Motor neuron (in vitro differentiated cells): ENCODE results near the gene BOLA3. TPM values are rescaled to one million over a fixed set of nuclear protein-coding genes. Genes with fewer than 3 reads are reported as not detected.

Source experiments
- ATAC-seq, 8 experiments: fragments of 200-7000 bp; cut with Tn5 transposase; replicated peaks in 6 of 8; 2 replicates each; pipeline ENCODE4 v1.8.0; 2021; ENCODE audit warnings: mild to moderate bottlenecking in 8 of 8, moderate library complexity in 8 of 8
- H3K27ac ChIP-seq, 2 donors: fragments of 250-450 bp; sonication (Bioruptor Pico); 2 replicates each; pipeline ENCODE4 v1.9.0; 2021; ENCODE audit warnings: antibody characterized with exemption in 2 of 2, mild to moderate bottlenecking in 2 of 2, moderate library complexity in 1 of 2
- H3K4me1 ChIP-seq, 2 donors: fragments of 250-450 bp; sonication (Bioruptor Pico); replicated peaks in 1 of 2; 2 replicates each; pipeline ENCODE4 v1.6.1; 2021; ENCODE audit warnings: antibody characterized with exemption in 2 of 2, mild to moderate bottlenecking in 2 of 2, moderate library complexity in 1 of 2
- H3K4me3 ChIP-seq, 5 donors: fragments of 250-450 bp; sonication (Bioruptor Pico); 2 replicates each; pipeline ENCODE4 v1.9.0; 2021; ENCODE audit warnings: antibody characterized with exemption in 5 of 5, mild to moderate bottlenecking in 5 of 5, moderate library complexity in 4 of 5
- WGBS, 10 experiments: fragments of 450-650 bp; shearing (Covaris generic); methylation state at CpG; one replicate each; pipeline ENCODE4 v1.0.0; 2022; 5-methylcytosine and 5-hydroxymethylcytosine counted together
- in situ Hi-C, 9 experiments: fragments of 400-800 bp; cut with MboI; loops; one replicate each; pipeline ENCODE4 v1.15.0; 2021; ENCODE audit warnings: low sequenced_read_pairs in 9 of 9, low pct_unique_long_range_greater_than_20kb in 2 of 9; ENCODE audit not compliant: unreplicated experiment in 9 of 9
- total RNA-seq, 8 experiments: library from RNA; unstranded; fragments of 300-600 nt; gene quantifications; 2 replicates each; pipeline versions ENCODE4 v1.2.3 to v1.2.4, GENCODE V29; 2022

The BOLA3 gene
- total RNA-seq, 8 experiments from 2014 or later, result 31.2 to 77.9 (median 45.8) TPM

DNA sequence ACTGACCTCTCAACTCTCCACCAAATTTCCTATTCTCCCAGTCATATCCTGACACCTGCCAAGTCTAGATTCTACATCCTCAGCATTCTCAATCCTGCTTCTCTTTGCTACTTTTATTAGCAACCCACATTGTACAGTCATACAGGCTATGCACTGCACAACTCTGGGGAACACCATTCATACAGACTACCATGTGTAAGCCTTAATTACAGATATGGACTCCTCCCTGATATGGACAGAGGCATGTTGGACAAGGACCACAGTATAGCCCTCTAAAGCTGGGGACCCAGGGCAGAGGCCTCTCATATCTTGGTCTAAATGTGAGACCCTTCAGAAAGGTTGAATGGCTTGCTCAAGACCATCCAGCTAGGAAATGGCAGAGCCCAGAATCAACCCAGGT, 36.3 kb downstream of the BOLA3 start:
- no peaks in the 10 kb centered on the region for H3K4me1 ChIP-seq
- no peak for ATAC-seq
- H3K4me3 ChIP-seq, result no peak overlapping the region
- H3K27ac ChIP-seq, result no peak overlapping the region
- in situ Hi-C loops, result no loop called here

DNA sequence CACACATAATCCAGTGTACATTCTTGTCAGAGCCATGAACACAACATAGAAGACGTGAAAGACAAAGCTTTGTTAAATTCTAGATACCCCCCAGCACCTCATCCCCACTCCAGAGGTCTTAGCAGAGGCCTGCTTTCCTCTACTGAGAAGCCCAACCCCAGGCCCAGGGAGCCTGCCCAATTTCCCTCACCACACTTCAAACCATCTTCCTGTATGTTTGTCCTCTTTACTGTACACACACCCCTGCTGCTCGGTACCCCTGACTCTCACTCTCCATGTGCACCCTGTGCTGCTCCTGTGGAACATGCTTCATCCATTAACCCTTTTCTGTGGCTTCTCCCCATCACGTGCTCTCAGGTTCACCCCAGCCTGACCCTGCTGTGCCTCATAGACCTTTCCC, 37.2 kb downstream of the BOLA3 start:
- no peaks in the 10 kb centered on the region for H3K4me1 ChIP-seq

DNA sequence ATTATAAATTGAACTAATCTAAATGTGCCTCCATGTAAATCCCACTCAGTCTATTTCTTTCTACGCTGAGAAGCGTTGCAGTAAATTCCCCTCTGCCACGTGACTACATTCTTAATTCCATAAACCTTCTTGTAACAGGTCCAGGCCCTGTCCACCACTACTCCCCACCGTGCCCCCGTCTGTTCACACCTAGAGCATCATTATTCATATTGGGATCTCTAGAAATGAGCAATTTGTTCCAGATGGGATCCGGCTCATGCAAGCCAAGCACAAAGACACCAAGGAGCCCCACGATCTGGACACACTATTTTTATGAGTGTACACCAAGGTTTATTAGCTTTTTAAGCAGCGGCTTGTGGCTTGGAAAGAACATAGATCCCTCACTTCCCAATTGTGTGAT, 38.2 kb downstream of the BOLA3 start:
- in situ Hi-C loops, result no loop called here
- no peaks in the 10 kb centered on the region for H3K4me1 ChIP-seq
- H3K27ac ChIP-seq, result no peak overlapping the region
- H3K4me3 ChIP-seq, result no peak overlapping the region
- 67 to 95% (median 86%) methylated on average over 3 to 8 of the region's 8 CpGs; no CpG with 5 or more reads in 2 of the 10 experiments for WGBS, 10 experiments
- no peak for ATAC-seq

More for the DNA sequence above, 37.2 kb downstream of the BOLA3 start:
- in situ Hi-C loops, result no loop called here
- Histone ChIP-seq H3K27ac (no peak overlapping the region), H3K4me3 (no peak overlapping the region)
- WGBS, 10 experiments, result 0 to 92% (median 68%) methylated on average over 1 to 3 of the region's 3 CpGs; no CpG with 5 or more reads in 1 of the 10 experiments
- no peak for ATAC-seq

DNA sequence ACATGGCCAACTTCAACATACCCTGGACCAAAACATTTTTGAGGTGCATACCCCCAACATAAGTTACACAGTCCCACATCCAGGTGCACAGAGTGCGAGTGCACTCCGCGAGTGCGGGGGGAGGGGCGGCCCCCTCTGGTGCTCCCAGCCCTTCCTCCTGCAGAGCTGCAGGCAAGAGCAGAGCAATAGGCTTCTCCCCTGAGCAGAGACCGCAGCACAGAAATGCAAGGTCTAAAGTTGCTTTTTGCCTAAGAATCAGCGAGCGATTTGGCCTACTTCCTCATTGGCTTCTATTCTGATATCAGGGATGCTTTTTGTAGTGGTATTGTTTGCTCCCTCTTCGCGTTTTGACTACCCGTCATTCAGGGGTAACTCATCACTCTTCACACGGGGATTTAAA, 40.6 kb downstream of the BOLA3 start:
- Histone ChIP-seq H3K27ac (no peak overlapping the region), H3K4me3 (no peak overlapping the region), H3K4me1 (no peaks in the 10 kb centered on the region)
- WGBS, 10 experiments, result 5 to 68% (median 31%) methylated on average over 2 to 11 of the region's 12 CpGs
- no peak for ATAC-seq
- in situ Hi-C loops, result no loop called here

DNA sequence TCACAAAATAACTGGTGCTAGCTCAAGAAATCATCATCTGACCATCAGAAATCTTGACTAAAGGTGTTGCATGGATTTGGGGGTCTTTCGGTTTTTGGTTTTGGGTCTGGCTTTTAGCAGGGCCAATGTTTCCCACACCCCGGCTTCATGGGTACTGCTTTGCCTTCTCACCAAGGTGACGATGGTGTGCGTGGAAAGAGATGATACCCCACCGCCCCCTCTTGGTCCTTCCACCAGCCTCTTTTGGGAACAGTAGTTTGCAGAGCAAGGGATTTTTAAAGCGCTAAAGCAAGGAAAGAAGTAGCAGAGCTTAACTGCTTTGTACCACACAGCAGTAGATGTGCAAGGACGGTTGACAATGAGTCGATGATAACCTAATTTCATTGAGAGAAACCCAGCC, 42.3 kb downstream of the BOLA3 start:
- in situ Hi-C loops, result no loop called here
- Histone ChIP-seq H3K4me1 (no peaks in the 10 kb centered on the region), H3K27ac (no peak overlapping the region), H3K4me3 (no peak overlapping the region)
- WGBS, 10 experiments, result 80 to 100% (median 99%) methylated on average over 1 to 5 of the region's 8 CpGs; no CpG with 5 or more reads in 2 of the 10 experiments
- no peak for ATAC-seq

DNA sequence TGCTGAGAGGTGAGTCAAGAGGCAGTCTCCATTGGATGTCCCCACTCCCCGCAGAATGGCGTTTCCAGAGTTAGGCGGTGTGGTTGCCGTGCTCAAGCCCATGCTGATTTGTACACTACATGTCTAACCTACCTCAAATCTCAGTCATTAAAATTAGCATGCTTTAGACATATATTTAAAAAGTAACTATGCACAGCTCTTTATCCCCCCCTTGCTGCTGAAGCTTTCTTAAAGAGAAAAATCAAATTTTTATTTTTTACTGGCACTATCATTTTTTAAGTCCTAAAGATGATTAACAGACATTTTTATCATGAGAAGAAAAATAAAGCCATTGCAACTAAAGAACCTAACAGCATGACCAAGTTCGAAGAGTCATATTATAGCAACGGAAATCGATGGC, 42.9 kb downstream of the BOLA3 start:
- no peak for ATAC-seq
- in situ Hi-C loops, result no loop called here
- WGBS, 10 experiments, result 83 to 100% (median 96%) methylated on average over 1 to 7 of the region's 7 CpGs; no CpG with 5 or more reads in 2 of the 10 experiments

DNA sequence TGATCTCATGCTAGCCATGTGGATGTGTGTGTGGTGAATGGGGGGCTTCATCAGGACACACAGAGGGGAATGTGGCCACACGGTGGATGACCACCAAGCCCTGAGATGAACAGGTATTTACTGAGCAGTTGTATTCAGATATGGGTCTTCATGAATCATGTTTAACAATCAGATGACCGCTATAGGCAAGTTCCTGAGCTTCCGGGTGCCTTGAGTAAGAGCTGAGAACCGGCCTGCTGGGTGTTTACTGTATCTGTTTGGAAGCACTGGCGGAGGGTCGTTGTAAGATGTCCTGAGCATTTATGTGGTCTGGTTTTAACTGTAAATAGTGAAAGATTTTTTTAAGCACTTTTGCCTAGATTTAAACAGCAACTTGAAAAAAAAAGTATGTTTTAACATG, 43.9 kb downstream of the BOLA3 start:
- 83 to 100% (median 94%) methylated on average over 2 to 6 of the region's 6 CpGs; no CpG with 5 or more reads in 2 of the 10 experiments for WGBS, 10 experiments
- no peak for ATAC-seq
- no peak overlapping the region for H3K4me3 ChIP-seq

More for the DNA sequence above, 42.9 kb downstream of the BOLA3 start:
- Histone ChIP-seq H3K4me3 (no peak overlapping the region), H3K4me1 (no peaks in the 10 kb centered on the region), H3K27ac (no peak overlapping the region)

DNA sequence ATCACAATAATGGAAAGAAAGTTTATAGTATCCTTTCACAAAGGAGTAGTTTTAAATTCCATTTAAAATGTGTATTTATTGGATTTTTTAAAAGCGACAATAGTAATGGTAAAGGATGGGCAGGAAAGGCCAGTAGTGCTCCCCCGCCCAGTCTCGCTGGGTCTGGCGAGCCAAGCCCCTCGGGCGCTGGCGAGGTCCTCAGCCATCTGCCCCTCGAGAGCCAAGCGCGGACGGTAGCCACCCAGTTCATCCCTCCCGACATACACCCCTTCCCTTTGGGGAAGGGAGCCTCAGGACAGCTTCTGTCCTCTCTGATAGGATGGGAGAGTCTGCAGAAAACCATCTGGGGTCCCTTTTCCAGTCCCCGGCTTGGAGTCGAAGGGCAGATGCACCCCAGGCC, 45.2 kb downstream of the BOLA3 start:
- Histone ChIP-seq H3K4me1 (no peaks in the 10 kb centered on the region), H3K4me3 (no peak overlapping the region), H3K27ac (no peak overlapping the region)
- WGBS, 10 experiments, result 78 to 100% (median 88%) methylated on average over 1 to 11 of the region's 14 CpGs; no CpG with 5 or more reads in 2 of the 10 experiments
- ATAC-seq, result no peak
- in situ Hi-C loops, result no loop called here

More for the DNA sequence above, 43.9 kb downstream of the BOLA3 start:
- Histone ChIP-seq H3K27ac (no peak overlapping the region), H3K4me1 (no peaks in the 10 kb centered on the region)
- in situ Hi-C loops, result no loop called here

DNA sequence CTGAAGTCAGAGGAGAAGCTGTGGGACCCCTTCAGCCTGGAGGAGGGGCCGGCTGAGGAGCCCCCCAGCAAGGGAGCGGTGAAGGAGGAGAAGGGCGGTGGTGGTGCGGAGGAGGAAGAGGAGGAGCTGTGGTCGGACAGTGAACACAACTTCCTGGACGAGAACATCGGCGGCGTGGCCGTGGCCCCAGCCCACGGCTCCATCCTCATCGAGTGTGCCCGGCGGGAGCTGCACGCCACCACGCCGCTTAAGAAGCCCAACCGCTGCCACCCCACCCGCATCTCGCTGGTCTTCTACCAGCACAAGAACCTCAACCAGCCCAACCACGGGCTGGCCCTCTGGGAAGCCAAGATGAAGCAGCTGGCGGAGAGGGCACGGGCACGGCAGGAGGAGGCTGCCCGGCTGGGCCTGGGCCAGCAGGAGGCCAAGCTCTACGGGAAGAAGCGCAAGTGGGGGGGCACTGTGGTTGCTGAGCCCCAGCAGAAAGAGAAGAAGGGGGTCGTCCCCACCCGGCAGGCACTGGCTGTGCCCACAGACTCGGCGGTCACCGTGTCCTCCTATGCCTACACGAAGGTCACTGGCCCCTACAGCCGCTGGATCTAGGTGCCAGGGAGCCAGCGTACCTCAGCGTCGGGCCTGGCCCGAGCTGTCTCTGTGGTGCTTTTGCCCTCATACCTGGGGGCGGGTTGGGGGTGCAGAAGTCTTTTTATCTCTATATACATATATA, 46.0 kb downstream of the BOLA3 start:
- no peak for ATAC-seq
- 95 to 100% (median 99%) methylated on average over 1 to 16 of the region's 39 CpGs; no CpG with 5 or more reads in 4 of the 10 experiments for WGBS, 10 experiments

DNA sequence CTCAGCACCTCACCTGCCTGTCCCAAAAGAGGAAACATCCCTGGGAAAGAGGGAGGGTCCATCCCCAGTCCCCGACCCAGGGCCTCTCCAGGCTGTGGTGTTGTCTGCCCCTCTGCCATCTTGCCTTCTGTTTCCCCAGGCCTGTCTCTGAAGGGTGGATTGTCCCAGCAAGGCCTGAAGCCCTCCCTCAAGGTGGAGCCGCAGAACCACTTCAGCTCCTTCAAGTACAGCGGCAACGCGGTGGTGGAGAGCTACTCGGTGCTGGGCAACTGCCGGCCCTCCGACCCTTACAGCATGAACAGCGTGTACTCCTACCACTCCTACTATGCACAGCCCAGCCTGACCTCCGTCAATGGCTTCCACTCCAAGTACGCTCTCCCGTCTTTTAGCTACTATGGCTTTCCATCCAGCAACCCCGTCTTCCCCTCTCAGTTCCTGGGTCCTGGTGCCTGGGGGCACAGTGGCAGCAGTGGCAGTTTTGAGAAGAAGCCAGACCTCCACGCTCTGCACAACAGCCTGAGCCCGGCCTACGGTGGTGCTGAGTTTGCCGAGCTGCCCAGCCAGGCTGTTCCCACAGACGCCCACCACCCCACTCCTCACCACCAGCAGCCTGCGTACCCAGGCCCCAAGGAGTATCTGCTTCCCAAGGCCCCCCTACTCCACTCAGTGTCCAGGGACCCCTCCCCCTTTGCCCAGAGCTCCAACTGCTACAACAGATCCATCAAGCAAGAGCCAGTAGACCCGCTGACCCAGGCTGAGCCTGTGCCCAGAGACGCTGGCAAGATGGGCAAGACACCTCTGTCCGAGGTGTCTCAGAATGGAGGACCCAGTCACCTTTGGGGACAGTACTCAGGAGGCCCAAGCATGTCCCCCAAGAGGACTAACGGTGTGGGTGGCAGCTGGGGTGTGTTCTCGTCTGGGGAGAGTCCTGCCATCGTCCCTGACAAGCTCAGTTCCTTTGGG, 47.2 kb downstream of the BOLA3 start:
- in situ Hi-C loops, result no loop called here
- no peak overlapping the region for H3K4me3 ChIP-seq
- WGBS, 10 experiments, result 88 to 100% (median 98%) methylated on average over 1 to 10 of the region's 25 CpGs; no CpG with 5 or more reads in 6 of the 10 experiments
- ATAC-seq, result no peak
- no peaks in the 10 kb centered on the region for H3K4me1 ChIP-seq
- H3K27ac ChIP-seq, result no peak overlapping the region

More for the DNA sequence above, 46.0 kb downstream of the BOLA3 start:
- H3K27ac ChIP-seq, result no peak overlapping the region
- in situ Hi-C loops, result no loop called here
- no peak overlapping the region for H3K4me3 ChIP-seq
- H3K4me1 ChIP-seq, result no peaks in the 10 kb centered on the region

DNA sequence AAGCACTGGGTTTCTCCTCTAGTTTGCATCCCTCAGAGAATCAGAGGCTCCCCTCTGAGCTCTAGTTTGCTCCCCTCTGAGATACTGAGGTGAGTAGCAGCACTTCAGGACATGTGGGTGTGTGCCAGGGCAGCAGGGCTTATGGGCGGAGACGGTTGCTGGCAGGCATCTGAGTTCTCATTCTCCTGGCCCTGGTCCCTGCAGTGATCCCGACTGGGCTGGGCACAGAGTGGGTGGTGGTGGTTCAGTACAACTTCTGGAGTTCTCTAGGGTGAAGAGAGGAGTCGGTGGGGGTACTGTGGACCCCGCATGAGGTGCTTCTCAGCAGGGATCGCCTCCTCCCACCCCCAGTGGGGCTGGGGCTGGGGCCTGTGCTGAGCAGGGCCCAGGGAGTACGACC, 47.9 kb downstream of the BOLA3 start:
- no peak overlapping the region for H3K4me3 ChIP-seq
- no peak for ATAC-seq
- 100% methylated on average over 1 of the region's 7 CpGs; no CpG with 5 or more reads in 9 of the 10 experiments for WGBS, 10 experiments
- no peaks in the 10 kb centered on the region for H3K4me1 ChIP-seq
- no peak overlapping the region for H3K27ac ChIP-seq
- in situ Hi-C loops, result no loop called here

DNA sequence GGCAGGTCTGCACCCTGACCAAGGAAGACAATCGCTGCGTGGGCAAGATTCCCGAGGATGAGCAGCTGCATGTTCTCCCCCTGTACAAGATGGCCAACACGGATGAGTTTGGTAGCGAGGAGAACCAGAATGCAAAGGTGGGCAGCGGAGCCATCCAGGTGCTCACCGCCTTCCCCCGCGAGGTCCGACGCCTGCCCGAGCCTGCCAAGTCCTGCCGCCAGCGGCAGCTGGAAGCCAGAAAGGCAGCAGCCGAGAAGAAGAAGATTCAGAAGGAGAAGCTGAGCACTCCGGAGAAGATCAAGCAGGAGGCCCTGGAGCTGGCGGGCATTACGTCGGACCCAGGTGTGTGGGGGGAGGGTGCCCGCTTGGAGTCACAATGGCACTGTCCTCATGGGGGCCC, 48.4 kb downstream of the BOLA3 start:
- in situ Hi-C loops, result no loop called here
- H3K27ac ChIP-seq, result no peak overlapping the region
- WGBS, 10 experiments, result 90 to 100% (median 96%) methylated on average over 1 to 6 of the region's 20 CpGs; no CpG with 5 or more reads in 5 of the 10 experiments
- H3K4me3 ChIP-seq, result no peak overlapping the region
- H3K4me1 ChIP-seq, result no peaks in the 10 kb centered on the region
- no peak for ATAC-seq

DNA sequence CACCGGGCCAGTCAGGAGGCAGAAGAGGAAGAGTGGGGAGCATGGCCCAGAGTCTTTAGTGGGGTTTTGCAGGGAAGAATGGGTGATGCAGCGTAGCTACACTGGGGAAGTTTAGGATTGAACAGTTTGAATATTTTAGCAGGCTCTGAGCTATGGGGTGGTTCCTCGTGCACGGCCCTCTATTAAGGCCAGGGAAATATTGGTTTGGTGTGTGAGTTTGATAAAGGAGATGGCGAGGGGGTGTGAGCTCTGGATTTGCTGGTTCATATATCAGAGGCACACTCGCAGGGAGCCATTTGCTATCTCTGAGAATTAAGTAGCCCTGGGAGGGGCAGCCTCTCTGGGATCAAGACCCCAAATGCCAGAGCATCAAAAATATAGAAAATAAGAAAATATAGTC, 50.1 kb downstream of the BOLA3 start:
- WGBS, 10 experiments, result 83 to 100% (median 95%) methylated on average over 1 to 6 of the region's 6 CpGs
- in situ Hi-C loops, result no loop called here
- no peak overlapping the region for H3K4me3 ChIP-seq

More for the DNA sequence above, 50.1 kb downstream of the BOLA3 start:
- H3K27ac ChIP-seq, result no peak overlapping the region
- no peaks in the 10 kb centered on the region for H3K4me1 ChIP-seq
- no peak for ATAC-seq
